Fibroblast of lung (primary cell): ENCODE measurements around the gene ZSWIM4. TPM values are rescaled to one million over a fixed set of nuclear protein-coding genes. Genes with fewer than 3 reads are reported as not detected.

Experiments
- DNase-seq, 2 donors: peaks; one replicate each; pipeline versions ENCODE4 v3.0.0 to v3.0.0-alpha.2; 2010; ENCODE audit warnings: low read depth in 2 of 2
- H2AFZ ChIP-seq: 2 replicates; pipeline ENCODE4 v1.5.1; 2012; ENCODE audit warnings: low read length, control low read depth, inconsistent platforms
- H3K27ac ChIP-seq: 2 replicates; pipeline ENCODE4 v1.5.1; 2011; ENCODE audit warnings: low read length, control low read depth; ENCODE audit not compliant: insufficient read depth
- H3K27me3 ChIP-seq: 2 replicates; pipeline ENCODE4 v1.5.1; 2011; ENCODE audit warnings: mild to moderate bottlenecking, low read length; ENCODE audit not compliant: control insufficient read depth, insufficient read depth
- H3K36me3 ChIP-seq: 2 replicates; pipeline ENCODE4 v1.5.1; 2011; ENCODE audit warnings: low read length; ENCODE audit not compliant: control insufficient read depth, insufficient read depth
- H3K4me1 ChIP-seq: 2 replicates; pipeline ENCODE4 v1.5.1; 2011; ENCODE audit warnings: low read length; ENCODE audit not compliant: control insufficient read depth, insufficient read depth; ENCODE audit errors: extremely low read depth
- H3K4me2 ChIP-seq: 2 replicates; pipeline ENCODE4 v1.5.1; 2011; ENCODE audit warnings: low read length, control low read depth; ENCODE audit not compliant: insufficient read depth; ENCODE audit errors: extremely low read depth
- H3K4me3 ChIP-seq, 4 experiments: fragments of 200-600 bp in 1 of 4; sonication (generic) in 1 of 4; replicated peaks in 1 of 4; 2 replicates each; pipeline ENCODE4 v1.5.1; 2011 to 2016; ENCODE audit warnings: low read length in 4 of 4, low read depth in 3 of 4, mild to moderate bottlenecking in 3 of 4, control low read depth in 2 of 4, inconsistent platforms in 1 of 4, mixed read lengths in 1 of 4; ENCODE audit not compliant: insufficient read depth in 1 of 4; ENCODE audit errors: control extremely low read depth in 1 of 4
- H3K79me2 ChIP-seq: 2 replicates; pipeline ENCODE4 v1.5.1; 2012; ENCODE audit warnings: mild to moderate bottlenecking, low read length, inconsistent platforms; ENCODE audit not compliant: control insufficient read depth, insufficient read depth
- H3K9ac ChIP-seq: 2 replicates; pipeline ENCODE4 v1.5.1; 2011; ENCODE audit warnings: mild to moderate bottlenecking, low read length, control low read depth; ENCODE audit not compliant: insufficient read depth
- H3K9me3 ChIP-seq: 2 replicates; pipeline ENCODE4 v1.5.1; 2012; ENCODE audit warnings: low read depth, low read length; ENCODE audit not compliant: control insufficient read depth, insufficient read depth
- H4K20me1 ChIP-seq: 2 replicates; pipeline ENCODE4 v1.5.1; 2011; ENCODE audit warnings: low read length; ENCODE audit not compliant: control insufficient read depth, insufficient read depth; ENCODE audit errors: extremely low read depth
- CTCF ChIP-seq, 2 donors: IDR thresholded peaks in 1 of 2; conservative IDR thresholded peaks in 1 of 2; 1 replicate in 1 of 2; 2 replicates in 1 of 2; pipeline ENCODE4 v1.5.1; 2011 to 2012; ENCODE audit warnings: low read length in 2 of 2, control low read depth in 1 of 2, inconsistent platforms in 1 of 2, low read depth in 1 of 2, mild to moderate bottlenecking in 1 of 2
- EZH2 ChIP-seq: IDR thresholded peaks from 2 replicates; pipeline ENCODE4 v1.5.1; 2012; ENCODE audit warnings: low read length, control low read depth, mild to moderate bottlenecking; ENCODE audit errors: missing control alignments
- polyA plus RNA-seq, 2 donors: library from polyadenylated mRNA; depleted of rRNA in 1 of 2; stranded (reverse) in 1 of 2; unstranded in 1 of 2; fragments of >200 nt; gene quantifications; 2 replicates each; pipeline ENCODE4 v1.2.1, GENCODE V29; 2011 to 2012; ENCODE audit warnings: missing spikeins in 1 of 2
- total RNA-seq: library from RNA; depleted of rRNA; stranded (reverse); fragments of >200 nt; gene quantifications from 2 replicates; pipeline ENCODE4 v1.2.1, GENCODE V29; 2014

The ZSWIM4 gene
- total and polyA plus RNA-seq, 2 donors (not counting 1 experiment from before 2014, with no cell fraction given): 1.6 to 5.6 TPM

- TF ChIP-seq CTCF (conservative IDR thresholded peaks at IDR 0.05 in 1 of 2, IDR thresholded peaks at IDR 0.05 in 1 of 2; ENCODE audit: low read depth in 1 of 2, low read length in 2 of 2): no peak
- no peak for TF ChIP-seq EZH2
- no peak overlapping the region for H3K27ac ChIP-seq
- H2AFZ ChIP-seq: no peak overlapping the region
- H3K9ac ChIP-seq: no peak overlapping the region
- DNase-seq: no peak
- H3K4me2 ChIP-seq: no peak overlapping the region
- no peaks in the 10 kb centered on the region for H3K9me3 ChIP-seq
- H3K4me1 ChIP-seq: peaks cover 4% of the 10 kb centered on the region
- no peaks in the 10 kb centered on the region for H4K20me1 ChIP-seq
- H3K36me3 ChIP-seq: peaks cover 23% of the 10 kb centered on the region
- no peaks in the 10 kb centered on the region for H3K27me3 ChIP-seq
- peaks cover 7% of the 10 kb centered on the region for H3K79me2 ChIP-seq
- no peak overlapping the region for H3K4me3 ChIP-seq
These were observed 33.8 kb upstream of the ZSWIM4 start for GRCh38 chr19:13761423-13761822.

- peaks cover 4% of the 10 kb centered on the region for H3K4me1 ChIP-seq
- no peak for TF ChIP-seq EZH2
- TF ChIP-seq CTCF (conservative IDR thresholded peaks at IDR 0.05 in 1 of 2, IDR thresholded peaks at IDR 0.05 in 1 of 2; ENCODE audit: low read depth in 1 of 2, low read length in 2 of 2): no peak
- no peak overlapping the region for H3K4me3 ChIP-seq
- no peaks in the 10 kb centered on the region for H3K27me3 ChIP-seq
- H3K27ac ChIP-seq: no peak overlapping the region
- H3K79me2 ChIP-seq: peaks cover 7% of the 10 kb centered on the region
- H3K4me2 ChIP-seq: no peak overlapping the region
- H3K36me3 ChIP-seq: peaks cover 19% of the 10 kb centered on the region
- H3K9ac ChIP-seq: no peak overlapping the region
- no peak overlapping the region for H2AFZ ChIP-seq
- no peaks in the 10 kb centered on the region for H4K20me1 ChIP-seq
- DNase-seq: no peak
- no peaks in the 10 kb centered on the region for H3K9me3 ChIP-seq
These were observed 32.5 kb upstream of the ZSWIM4 start for GRCh38 chr19:13762635-13763235.

- TF ChIP-seq EZH2: no peak
- no peak for TF ChIP-seq CTCF (conservative IDR thresholded peaks at IDR 0.05 in 1 of 2, IDR thresholded peaks at IDR 0.05 in 1 of 2; ENCODE audit: low read depth in 1 of 2, low read length in 2 of 2)
- peaks cover 7% of the 10 kb centered on the region for H3K79me2 ChIP-seq
- no peak overlapping the region for H3K9ac ChIP-seq
- H3K9me3 ChIP-seq: no peaks in the 10 kb centered on the region
- H2AFZ ChIP-seq: no peak overlapping the region
- no peak overlapping the region for H3K27ac ChIP-seq
- H4K20me1 ChIP-seq: no peaks in the 10 kb centered on the region
- H3K4me3 ChIP-seq: no peak overlapping the region
- no peak overlapping the region for H3K4me2 ChIP-seq
- no peaks in the 10 kb centered on the region for H3K27me3 ChIP-seq
- peaks cover 15% of the 10 kb centered on the region for H3K36me3 ChIP-seq
- DNase-seq: no peak
- peaks cover 4% of the 10 kb centered on the region for H3K4me1 ChIP-seq
These were observed 32.0 kb upstream of the ZSWIM4 start for GRCh38 chr19:13763265-13763664.
